ENCODE data around the gene TUBD1.

DNA sequence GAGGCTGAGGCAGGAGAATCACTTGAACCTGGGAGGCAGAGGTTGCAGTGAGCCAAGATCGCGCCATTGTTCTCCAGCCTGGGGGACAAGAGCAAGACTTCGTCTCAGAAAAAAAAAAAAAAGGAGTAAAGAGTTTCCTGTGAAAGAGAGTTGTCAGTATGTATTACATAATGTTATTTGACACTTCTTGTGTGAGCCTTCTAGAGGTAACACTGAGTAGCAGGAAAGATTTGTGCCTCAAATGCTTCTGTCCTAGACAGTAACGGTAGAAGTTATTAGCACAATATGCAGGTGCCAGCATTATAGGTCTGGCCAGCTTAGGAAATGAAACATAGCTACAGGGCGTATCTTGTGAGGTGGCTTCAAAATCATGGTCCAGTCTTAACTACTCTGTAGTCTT is 6.4 kb upstream of the TUBD1 start:
- TF ChIP-seq CTCF (conservative IDR thresholded peaks at IDR 0.05; ENCODE audit: low read length) (no peak), EZH2phosphoT487 (IDR thresholded peaks at IDR 0.05; ENCODE audit: borderline replicate concordance, low read depth, low read length) (no peak)

Data from OCI-LY7 (cell line).